ENCODE data around the gene LPIN1.
"Not testable (repeated sequence)": the region's sequence is repeated elsewhere in the genome, so short reads cannot be mapped to it uniquely, and the experiment has no call there.

LPIN1 gene

DNA sequence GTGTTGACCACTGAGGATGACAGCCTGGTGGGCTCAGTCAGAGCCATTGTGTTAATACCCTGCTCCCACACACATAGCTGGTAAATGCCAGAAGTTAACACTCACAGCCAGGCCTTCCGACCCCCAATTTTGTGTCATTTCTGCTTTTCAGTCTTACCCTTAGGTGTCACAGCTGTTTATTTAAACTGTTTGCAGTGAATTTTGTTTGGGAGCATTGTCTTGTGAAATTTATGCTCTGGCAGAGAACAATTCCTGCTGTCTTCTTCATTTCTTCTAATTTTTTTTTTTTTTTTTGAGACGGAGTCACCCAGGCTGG, 8.2 kb downstream of the LPIN1 start:
- H3K27me3 ChIP-seq (ENCODE audit: control insufficient read depth, insufficient read depth, low read length), result no peaks in the 10 kb centered on the region
- no peaks in the 10 kb centered on the region for H3K36me3 ChIP-seq (ENCODE audit: control insufficient read depth, insufficient read depth, low read length)
- no peak overlapping the region for H3K4me3 ChIP-seq (ENCODE audit: low read depth, low read length)
- H3K4me1 ChIP-seq (ENCODE audit: control insufficient read depth, insufficient read depth, low read length), result 0 out of 2 replicates have a peak, but pooled peaks cover 3% of the 10 kb centered on the region
- no peak overlapping the region for H3K9ac ChIP-seq (ENCODE audit: low read depth, low read length)
- H3K27ac ChIP-seq (ENCODE audit: low read depth, low read length), result no peak overlapping the region
- H3K9me3 ChIP-seq (ENCODE audit: control insufficient read depth, insufficient read depth, low read length), result peaks cover 5% of the 10 kb centered on the region; the same call in 1 of the 2 replicates

DNA sequence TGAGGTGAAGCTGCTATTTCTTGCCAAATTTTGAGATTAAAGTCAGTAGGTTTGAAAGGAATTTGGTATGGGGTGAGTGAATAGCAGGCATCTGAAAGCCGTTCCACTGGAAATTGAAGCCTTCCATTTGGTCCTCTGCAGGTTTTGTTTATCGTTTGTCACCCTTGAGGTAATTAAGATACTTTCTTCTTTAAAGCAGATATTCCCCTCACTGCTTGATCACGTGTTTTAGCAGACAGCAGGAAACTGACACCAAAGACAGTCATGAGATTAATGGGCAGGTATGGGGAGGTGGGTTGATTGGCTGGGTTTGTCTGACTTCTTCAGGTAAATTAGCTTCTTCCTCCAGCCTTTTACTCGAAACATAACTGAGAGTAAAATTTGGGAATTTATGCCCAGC, 10.7 kb downstream of the LPIN1 start:
- Histone ChIP-seq H3K9ac (ENCODE audit: low read depth, low read length) (no peak overlapping the region), H3K27me3 (ENCODE audit: control insufficient read depth, insufficient read depth, low read length) (no peaks in the 10 kb centered on the region), H3K4me3 (ENCODE audit: low read depth, low read length) (no peak overlapping the region), H3K9me3 (ENCODE audit: control insufficient read depth, insufficient read depth, low read length) (peaks cover 5% of the 10 kb centered on the region; the same call in 1 of the 2 replicates), H3K4me1 (ENCODE audit: control insufficient read depth, insufficient read depth, low read length) (no peaks in the 10 kb centered on the region), H3K27ac (ENCODE audit: low read depth, low read length) (no peak overlapping the region), H3K36me3 (ENCODE audit: control insufficient read depth, insufficient read depth, low read length) (no peaks in the 10 kb centered on the region)

DNA sequence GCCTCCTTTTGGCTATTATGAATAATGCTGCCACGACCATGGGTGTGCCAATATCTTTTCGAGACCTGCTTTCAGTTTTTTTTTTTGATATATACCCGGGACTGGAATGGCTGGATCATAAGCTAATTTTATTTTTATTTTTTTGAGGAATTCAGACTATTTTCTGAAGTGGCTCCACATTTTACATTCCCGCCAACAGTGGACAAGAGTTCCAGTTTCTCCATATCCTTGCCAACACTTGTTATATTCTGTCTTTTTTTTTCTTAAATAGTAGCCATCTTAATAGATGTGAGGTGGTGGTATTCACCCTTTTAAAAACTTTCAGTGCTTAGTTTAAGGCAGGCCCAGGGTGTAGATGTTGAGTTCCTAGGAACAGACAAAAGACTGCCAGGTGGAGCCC, 11.8 kb downstream of the LPIN1 start:
- no peaks in the 10 kb centered on the region for H3K4me1 ChIP-seq (ENCODE audit: control insufficient read depth, insufficient read depth, low read length)
- no peak overlapping the region for H3K9ac ChIP-seq (ENCODE audit: low read depth, low read length)
- H3K36me3 ChIP-seq (ENCODE audit: control insufficient read depth, insufficient read depth, low read length), result no peaks in the 10 kb centered on the region
- H3K27ac ChIP-seq (ENCODE audit: low read depth, low read length), result no peak overlapping the region
- H3K27me3 ChIP-seq (ENCODE audit: control insufficient read depth, insufficient read depth, low read length), result no peaks in the 10 kb centered on the region
- peaks cover 5% of the 10 kb centered on the region; the same call in 1 of the 2 replicates for H3K9me3 ChIP-seq (ENCODE audit: control insufficient read depth, insufficient read depth, low read length)
- no peak overlapping the region for H3K4me3 ChIP-seq (ENCODE audit: low read depth, low read length)

DNA sequence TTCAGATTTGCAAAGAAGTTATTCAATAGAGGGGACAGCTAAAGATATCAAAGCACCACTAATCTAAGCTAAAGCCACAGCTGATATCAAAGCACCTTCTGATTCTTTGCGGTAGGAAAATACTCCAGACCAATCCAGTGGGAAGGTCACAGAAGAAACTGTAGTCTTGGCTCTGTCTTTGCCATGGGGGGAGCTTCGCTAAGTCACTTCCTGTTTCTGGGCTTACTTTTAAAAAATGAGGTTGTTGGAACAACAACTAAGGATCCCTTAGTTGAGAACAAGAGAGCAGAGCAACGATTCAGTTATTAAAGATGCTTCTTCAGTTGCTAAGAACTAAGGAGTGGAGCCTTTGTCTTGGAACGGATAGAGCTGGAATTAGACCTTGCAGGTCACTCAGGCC, 12.2 kb downstream of the LPIN1 start:
- Histone ChIP-seq H3K4me3 (ENCODE audit: low read depth, low read length) (no peak overlapping the region), H3K36me3 (ENCODE audit: control insufficient read depth, insufficient read depth, low read length) (no peaks in the 10 kb centered on the region), H3K9me3 (ENCODE audit: control insufficient read depth, insufficient read depth, low read length) (peaks cover 5% of the 10 kb centered on the region; the same call in 1 of the 2 replicates), H3K9ac (ENCODE audit: low read depth, low read length) (no peak overlapping the region), H3K27ac (ENCODE audit: low read depth, low read length) (no peak overlapping the region), H3K4me1 (ENCODE audit: control insufficient read depth, insufficient read depth, low read length) (no peaks in the 10 kb centered on the region), H3K27me3 (ENCODE audit: control insufficient read depth, insufficient read depth, low read length) (no peaks in the 10 kb centered on the region)

DNA sequence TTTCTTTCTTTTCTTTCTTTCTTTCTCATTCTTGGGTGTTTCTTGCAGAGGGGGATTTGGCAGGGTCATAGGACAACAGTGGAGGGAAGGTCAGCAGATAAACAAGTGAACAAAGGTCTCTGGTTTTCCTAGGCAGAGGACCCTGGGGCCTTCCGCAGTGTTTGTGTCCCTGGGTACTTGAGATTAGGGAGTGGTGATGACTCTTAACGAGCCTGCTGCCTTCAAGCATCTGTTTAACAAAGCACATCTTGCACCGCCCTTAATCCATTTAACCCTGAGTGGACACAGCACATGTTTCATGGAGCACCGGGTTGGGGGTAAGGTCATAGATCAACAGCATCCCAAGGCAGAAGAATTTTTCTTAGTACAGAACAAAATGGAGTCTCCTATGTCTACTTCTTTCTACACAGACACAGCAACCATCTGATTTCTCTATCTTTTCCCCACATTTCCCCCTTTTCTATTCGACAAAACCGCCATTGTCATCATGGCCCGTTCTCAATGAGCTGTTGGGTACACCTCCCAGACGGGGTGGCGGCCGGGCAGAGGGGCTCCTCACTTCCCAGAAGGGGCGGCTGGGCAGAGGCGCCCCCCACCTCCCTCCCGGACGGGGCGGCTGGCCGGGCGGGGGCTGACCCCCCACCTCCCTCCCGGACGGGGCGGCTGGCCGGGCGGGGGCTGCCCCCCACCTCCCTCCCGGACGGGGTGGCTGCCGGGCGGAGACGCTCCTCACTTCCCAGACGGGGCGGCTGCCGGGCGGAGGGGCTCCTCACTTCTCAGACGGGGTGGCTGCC, 12.9 kb downstream of the LPIN1 start:
- H3K9ac ChIP-seq (ENCODE audit: low read depth, low read length); H3K27me3 ChIP-seq (ENCODE audit: control insufficient read depth, insufficient read depth, low read length); H3K27ac ChIP-seq (ENCODE audit: low read depth, low read length); H3K4me3 ChIP-seq (ENCODE audit: low read depth, low read length); H3K4me1 ChIP-seq (ENCODE audit: control insufficient read depth, insufficient read depth, low read length); H3K9me3 ChIP-seq (ENCODE audit: control insufficient read depth, insufficient read depth, low read length); H3K36me3 ChIP-seq (ENCODE audit: control insufficient read depth, insufficient read depth, low read length): not testable (repeated sequence)

DNA sequence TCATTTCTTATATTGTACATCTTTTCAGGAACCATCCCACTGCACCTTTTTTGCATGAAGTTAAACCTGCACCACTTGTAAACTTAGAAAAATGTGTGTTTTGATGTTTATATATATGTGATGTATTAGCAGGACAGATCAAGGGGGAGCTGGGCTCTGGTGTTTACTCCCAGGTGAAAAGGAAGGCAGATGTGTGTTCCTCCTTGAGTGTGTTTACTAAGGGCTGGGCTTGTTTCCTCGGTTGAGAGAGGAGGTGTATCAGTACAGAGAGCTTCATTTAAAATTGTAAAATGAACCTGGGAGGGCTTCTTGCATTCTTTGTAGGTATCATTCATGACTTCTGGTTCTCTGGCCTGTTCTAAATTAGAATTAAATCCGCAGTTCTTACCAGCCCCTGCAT, 14.8 kb downstream of the LPIN1 start:
- peaks cover 5% of the 10 kb centered on the region; the same call in 1 of the 2 replicates for H3K9me3 ChIP-seq (ENCODE audit: control insufficient read depth, insufficient read depth, low read length)
- no peak overlapping the region for H3K9ac ChIP-seq (ENCODE audit: low read depth, low read length)
- H3K27ac ChIP-seq (ENCODE audit: low read depth, low read length), result no peak overlapping the region
- H3K4me3 ChIP-seq (ENCODE audit: low read depth, low read length), result no peak overlapping the region
- no peaks in the 10 kb centered on the region for H3K27me3 ChIP-seq (ENCODE audit: control insufficient read depth, insufficient read depth, low read length)
- no peaks in the 10 kb centered on the region for H3K4me1 ChIP-seq (ENCODE audit: control insufficient read depth, insufficient read depth, low read length)
- 0 out of 2 replicates have a peak, but pooled peaks cover 7% of the 10 kb centered on the region for H3K36me3 ChIP-seq (ENCODE audit: control insufficient read depth, insufficient read depth, low read length)

DNA sequence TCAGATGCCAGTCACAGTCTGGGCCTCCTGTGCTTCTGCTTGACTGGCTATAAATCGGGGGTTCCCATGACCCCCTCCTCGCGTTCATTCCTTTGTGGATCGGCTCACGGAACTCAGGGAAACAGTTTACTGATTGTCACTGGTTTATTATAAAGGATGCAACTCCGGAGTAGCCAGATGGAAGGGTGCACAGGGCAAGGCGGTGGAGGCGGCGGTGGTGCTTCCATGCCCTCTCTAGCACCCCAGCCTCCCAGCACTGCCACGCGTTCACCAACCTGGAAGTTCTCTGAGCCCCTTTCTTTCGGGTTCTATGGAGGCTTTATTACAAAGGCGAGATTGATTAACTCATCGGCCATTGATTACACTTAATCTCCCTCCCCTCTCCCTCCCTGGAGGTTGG, 15.6 kb downstream of the LPIN1 start:
- Histone ChIP-seq H3K4me1 (ENCODE audit: control insufficient read depth, insufficient read depth, low read length) (no peaks in the 10 kb centered on the region), H3K9ac (ENCODE audit: low read depth, low read length) (no peak overlapping the region), H3K36me3 (ENCODE audit: control insufficient read depth, insufficient read depth, low read length) (peaks cover 7% of the 10 kb centered on the region; the same call in 1 of the 2 replicates), H3K4me3 (ENCODE audit: low read depth, low read length) (no peak overlapping the region), H3K27ac (ENCODE audit: low read depth, low read length) (no peak overlapping the region), H3K9me3 (ENCODE audit: control insufficient read depth, insufficient read depth, low read length) (peaks cover 5% of the 10 kb centered on the region; the same call in 1 of the 2 replicates), H3K27me3 (ENCODE audit: control insufficient read depth, insufficient read depth, low read length) (no peaks in the 10 kb centered on the region)

DNA sequence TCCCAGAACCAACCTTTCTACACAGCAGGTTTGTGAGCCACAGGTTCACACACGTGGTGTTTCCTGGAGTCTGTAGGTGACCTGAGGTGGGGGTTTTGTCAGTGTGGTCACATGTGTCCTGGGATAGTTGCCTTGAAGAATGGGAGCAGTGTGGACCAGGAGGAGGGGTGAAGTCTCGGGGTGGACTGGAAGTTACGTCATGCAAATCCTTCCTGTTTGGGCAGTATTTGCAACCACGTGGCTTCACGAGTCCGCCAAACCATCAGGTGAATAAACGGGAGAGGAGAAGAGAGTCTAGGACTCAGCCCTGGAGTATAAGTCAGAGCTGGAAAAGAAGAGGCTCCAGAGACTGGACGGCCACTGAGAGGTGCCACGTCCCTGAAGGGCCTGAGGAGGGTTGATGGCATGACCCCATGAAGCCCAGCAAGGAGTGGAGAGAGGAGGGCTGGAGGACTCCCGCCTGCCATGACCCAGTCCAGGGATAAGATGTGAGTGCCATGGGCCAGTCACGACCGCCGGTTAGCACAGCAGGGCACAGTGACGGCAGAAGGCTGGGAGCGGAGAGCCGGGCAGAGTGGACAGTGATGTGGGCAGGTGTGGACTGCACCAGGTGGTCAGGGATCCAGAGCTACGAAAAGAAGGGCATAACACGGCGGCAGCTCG, 16.5 kb downstream of the LPIN1 start:
- Histone ChIP-seq H3K4me3 (ENCODE audit: low read depth, low read length) (no peak overlapping the region), H3K27me3 (ENCODE audit: control insufficient read depth, insufficient read depth, low read length) (no peaks in the 10 kb centered on the region), H3K4me1 (ENCODE audit: control insufficient read depth, insufficient read depth, low read length) (no peaks in the 10 kb centered on the region), H3K9ac (ENCODE audit: low read depth, low read length) (no peak overlapping the region), H3K27ac (ENCODE audit: low read depth, low read length) (no peak overlapping the region), H3K36me3 (ENCODE audit: control insufficient read depth, insufficient read depth, low read length) (peaks cover 7% of the 10 kb centered on the region; the same call in 1 of the 2 replicates), H3K9me3 (ENCODE audit: control insufficient read depth, insufficient read depth, low read length) (peaks cover 5% of the 10 kb centered on the region; the same call in 1 of the 2 replicates)

DNA sequence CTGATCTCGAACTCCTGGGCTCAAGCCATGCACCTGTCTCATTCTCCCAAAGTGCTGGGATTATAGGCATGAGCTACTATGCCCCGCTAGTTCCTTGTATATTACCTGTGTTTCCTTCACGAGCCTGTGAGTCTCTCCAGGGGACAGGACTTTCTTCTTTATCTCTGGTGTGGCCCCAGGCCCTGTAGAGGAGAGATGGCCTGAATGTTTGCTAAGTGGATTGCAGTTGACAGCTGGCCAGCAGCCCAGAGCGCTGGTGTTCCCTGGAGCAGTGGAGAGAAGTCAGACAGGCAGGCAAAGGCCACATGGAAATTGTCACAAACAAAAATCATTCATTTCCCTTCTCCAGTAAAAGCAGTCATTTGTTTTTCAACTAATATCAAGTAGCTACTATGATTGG, 17.9 kb downstream of the LPIN1 start:
- H3K27me3 ChIP-seq (ENCODE audit: control insufficient read depth, insufficient read depth, low read length), result no peaks in the 10 kb centered on the region
- no peak overlapping the region for H3K9ac ChIP-seq (ENCODE audit: low read depth, low read length)
- no peak overlapping the region for H3K27ac ChIP-seq (ENCODE audit: low read depth, low read length)
- H3K9me3 ChIP-seq (ENCODE audit: control insufficient read depth, insufficient read depth, low read length), result no peaks in the 10 kb centered on the region
- H3K4me1 ChIP-seq (ENCODE audit: control insufficient read depth, insufficient read depth, low read length), result no peaks in the 10 kb centered on the region
- H3K4me3 ChIP-seq (ENCODE audit: low read depth, low read length), result no peak overlapping the region
- peaks cover 7% of the 10 kb centered on the region; the same call in 1 of the 2 replicates for H3K36me3 ChIP-seq (ENCODE audit: control insufficient read depth, insufficient read depth, low read length)

DNA sequence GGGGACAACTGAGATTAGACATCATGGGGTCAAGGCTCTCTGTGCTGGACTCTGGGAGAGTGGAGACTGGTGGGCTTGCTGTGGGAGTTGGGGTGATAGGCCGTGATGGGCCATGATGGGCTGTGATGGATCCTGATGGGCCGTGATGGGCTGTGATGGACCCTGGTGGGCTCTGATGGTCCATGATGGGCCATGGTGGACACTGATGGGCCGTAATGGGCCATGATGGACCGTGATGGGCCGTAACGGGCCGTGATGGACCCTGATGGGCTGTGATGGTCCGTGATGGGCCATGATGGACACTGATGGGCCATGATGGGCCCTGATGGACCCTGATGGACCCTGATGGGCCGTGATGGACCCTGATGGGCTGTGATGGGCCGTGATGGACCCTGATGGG, 18.5 kb downstream of the LPIN1 start:
- Histone ChIP-seq H3K27me3 (ENCODE audit: control insufficient read depth, insufficient read depth, low read length) (no peaks in the 10 kb centered on the region), H3K36me3 (ENCODE audit: control insufficient read depth, insufficient read depth, low read length) (peaks cover 7% of the 10 kb centered on the region; the same call in 1 of the 2 replicates), H3K27ac (ENCODE audit: low read depth, low read length) (no peak overlapping the region)

DNA sequence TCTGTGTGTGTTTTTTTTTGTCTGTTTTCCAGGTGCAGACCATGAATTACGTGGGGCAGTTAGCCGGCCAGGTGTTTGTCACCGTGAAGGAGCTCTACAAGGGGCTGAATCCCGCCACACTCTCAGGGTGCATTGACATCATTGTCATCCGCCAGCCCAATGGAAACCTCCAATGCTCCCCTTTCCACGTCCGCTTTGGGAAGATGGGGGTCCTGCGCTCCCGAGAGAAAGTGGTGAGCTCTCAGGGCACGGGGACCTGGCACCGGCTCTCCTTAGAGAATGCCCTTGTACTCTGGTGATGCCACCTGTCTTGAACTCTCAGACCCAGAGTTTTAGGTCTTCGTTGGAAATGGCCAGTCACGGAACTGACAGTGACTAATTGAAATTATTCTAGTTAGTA, 19.1 kb downstream of the LPIN1 start:
- Histone ChIP-seq H3K36me3 (ENCODE audit: control insufficient read depth, insufficient read depth, low read length) (peaks cover 8% of the 10 kb centered on the region), H3K27me3 (ENCODE audit: control insufficient read depth, insufficient read depth, low read length) (no peaks in the 10 kb centered on the region), H3K27ac (ENCODE audit: low read depth, low read length) (no peak overlapping the region), H3K4me1 (ENCODE audit: control insufficient read depth, insufficient read depth, low read length) (no peaks in the 10 kb centered on the region), H3K4me3 (ENCODE audit: low read depth, low read length) (no peak overlapping the region), H3K9me3 (ENCODE audit: control insufficient read depth, insufficient read depth, low read length) (no peaks in the 10 kb centered on the region), H3K9ac (ENCODE audit: low read depth, low read length) (no peak overlapping the region)

More for the DNA sequence above, 18.5 kb downstream of the LPIN1 start:
- Histone ChIP-seq H3K9me3 (ENCODE audit: control insufficient read depth, insufficient read depth, low read length) (no peaks in the 10 kb centered on the region), H3K4me1 (ENCODE audit: control insufficient read depth, insufficient read depth, low read length) (no peaks in the 10 kb centered on the region), H3K4me3 (ENCODE audit: low read depth, low read length) (no peak overlapping the region), H3K9ac (ENCODE audit: low read depth, low read length) (no peak overlapping the region)
